ENCODE measurements around the gene SRSF1.

The SRSF1 gene

DNA sequence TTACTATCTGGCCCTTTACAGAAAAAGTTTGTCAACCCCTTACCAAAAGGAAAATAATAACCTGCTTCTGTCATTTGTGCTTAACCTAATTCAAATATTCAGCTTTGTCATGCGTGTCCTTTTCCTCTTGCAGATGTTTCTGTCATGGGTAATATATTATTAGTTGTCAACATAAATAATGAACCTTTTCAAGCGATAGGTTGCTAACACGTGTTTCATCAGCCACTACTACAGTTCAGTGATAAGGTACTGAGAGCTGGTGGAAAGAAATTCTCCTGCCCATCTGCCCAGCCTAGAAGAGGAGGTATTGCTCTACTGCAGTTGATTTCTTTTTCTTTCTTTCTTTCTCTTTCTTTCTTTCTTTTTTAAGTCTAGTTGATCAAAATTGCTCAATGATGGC lies 12.0 kb upstream of the SRSF1 start:
- no peak for DNase-seq (ENCODE audit: low spot score)

DNA sequence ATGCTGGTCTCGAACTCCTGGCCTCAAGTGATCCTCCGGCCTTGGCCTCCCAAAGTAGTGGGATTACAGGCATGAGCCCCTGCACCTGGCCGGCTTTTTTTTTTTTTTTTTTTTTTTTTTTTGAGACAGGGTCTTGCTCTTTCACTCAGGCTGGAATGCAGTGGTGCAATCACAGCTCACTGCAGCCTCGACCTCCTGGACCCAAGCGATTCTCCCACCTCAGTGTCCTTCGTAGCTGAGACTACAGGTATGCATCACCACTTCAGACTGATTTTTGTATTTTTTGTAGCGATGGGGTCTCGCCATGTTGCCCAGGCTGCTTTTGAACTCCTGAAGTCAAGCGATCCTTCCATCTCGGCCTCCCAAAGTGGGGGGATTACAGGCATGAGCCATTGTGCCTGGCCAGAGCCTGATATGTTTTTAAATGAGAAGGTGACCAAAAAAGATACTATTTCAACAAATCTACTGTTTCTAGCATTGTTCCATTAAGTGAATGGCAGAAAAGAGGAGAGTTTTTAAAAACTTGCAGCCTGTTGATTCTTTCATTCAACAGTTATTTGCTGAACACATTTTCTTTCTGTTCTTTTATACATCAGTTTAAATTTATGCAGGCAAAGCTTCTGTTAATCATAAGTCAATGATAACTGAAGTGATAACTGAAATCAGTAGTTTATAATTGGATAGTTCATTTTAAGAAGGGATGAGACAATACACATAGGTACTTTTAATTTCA lies 3.2 kb upstream of the SRSF1 start:
- DNase-seq (ENCODE audit: low spot score), result no peak

DNA sequence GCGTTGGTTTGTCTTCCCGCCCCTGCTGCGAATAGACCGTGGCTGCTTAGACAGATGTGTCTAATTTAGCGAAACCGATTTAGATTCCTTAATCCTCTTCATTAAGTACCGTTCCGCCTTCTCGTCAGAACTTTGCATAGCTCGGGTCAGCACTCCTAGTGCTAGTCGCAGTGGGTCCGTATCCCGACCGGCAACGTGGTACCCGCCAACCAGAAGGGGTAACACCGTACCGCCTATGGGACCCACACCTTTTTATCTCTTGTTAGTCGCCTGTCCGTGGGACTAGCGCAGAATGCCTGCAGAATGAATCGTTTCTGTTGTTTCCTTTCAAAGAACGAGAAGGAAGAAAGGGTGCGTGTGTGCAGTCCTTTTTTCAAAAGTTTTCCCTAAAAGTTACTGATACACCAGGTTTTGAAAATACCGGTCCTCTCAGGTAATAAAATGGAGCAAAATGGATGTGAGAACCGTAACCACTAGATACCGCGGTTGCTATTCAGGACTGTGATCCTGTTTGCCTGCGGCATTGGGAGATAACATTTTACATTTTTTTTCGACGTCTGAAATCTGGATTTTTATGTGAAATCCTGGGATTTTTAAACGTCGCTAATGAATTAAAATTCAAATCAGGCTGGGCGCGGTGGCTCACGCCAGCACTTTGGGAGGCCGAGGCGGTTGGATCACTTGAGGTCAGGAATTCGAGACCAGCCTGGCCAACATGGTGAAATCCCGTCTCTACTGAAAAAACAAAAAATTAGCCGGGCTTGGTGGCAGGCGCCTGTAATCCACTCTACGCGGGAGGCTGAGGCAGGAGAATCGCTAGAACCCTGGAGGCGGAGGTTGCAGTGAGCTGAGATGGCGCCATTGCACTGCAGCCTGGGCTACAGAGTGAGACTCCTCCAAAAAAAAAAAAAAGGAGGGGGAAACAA lies 998 bp upstream of the SRSF1 start:
- no peak for DNase-seq (ENCODE audit: low spot score)

- peak; percentile 71 for DNase-seq (ENCODE audit: low spot score)
These were observed 504 bp downstream of the SRSF1 start for GRCh38 chr17:58006560-58006923.

DNA sequence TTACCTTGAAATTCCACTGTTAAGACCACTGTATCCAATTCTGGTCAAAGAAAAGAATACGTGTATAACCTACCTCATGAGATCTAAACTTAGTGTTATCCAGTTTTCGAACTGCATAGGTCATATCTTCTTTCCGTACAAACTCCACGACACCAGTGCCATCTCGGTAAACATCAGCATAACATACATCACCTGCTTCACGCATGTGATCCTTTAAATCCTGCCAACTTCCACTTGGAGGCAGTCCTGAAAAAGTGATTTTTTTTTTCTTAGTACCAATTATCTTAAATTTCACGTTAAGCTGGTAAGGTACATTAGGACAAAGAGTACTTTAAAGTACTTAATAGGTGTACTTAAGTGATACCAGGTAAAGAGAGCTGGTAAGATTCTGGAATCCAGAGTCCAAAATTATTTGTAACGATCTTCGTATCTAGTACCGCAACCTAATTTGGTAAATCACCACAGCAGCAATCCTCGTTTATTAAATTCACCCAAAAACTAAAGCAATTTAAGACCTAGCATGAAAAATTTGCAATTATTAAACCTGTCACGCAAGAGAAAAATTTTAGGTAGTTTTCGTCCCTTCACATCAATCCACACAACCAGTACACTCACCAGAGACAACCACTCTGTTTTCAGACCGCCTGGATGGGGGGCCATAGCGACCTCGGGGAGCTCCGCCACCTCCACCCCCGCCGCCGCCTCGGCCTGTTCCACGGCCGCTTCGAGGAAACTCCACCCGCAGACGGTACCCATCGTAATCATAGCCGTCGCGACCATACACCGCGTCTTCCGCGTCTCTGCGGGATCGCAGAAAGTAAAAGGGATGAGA lies 1.1 kb downstream of the SRSF1 start:
- DNase-seq (ENCODE audit: low spot score), result no peak

- no peak for DNase-seq (ENCODE audit: low spot score)
These were observed 1.9 kb downstream of the SRSF1 start for GRCh38 chr17:58005031-58005727.

- DNase-seq (ENCODE audit: low spot score), result no peak
These were observed 3.0 kb downstream of the SRSF1 start for GRCh38 chr17:58004060-58004459.

DNA sequence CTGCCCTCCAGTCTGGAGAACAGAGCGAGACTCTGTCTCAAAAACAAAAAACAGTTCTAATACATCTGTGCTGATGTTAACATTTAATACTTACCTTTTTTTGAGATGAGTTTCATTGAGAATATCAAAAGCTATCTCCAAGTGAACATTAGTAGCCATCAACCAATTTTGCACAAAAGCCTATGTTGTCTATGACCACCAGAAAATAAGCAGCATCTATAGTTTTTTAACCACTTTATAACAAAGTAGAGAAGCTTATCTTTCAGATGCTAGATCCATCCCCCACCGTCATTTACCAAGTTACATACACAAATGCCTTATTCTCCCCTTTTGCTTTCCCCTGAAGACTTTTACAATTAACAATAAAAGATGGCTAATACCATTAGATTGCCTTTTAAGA lies 4.1 kb downstream of the SRSF1 start:
- no peak for DNase-seq (ENCODE audit: low spot score)

- no peak for DNase-seq (ENCODE audit: low spot score)
These were observed 4.7 kb downstream of the SRSF1 start for GRCh38 chr17:58002154-58002948.

- DNase-seq (ENCODE audit: low spot score), result no peak
These were observed 5.5 kb downstream of the SRSF1 start for GRCh38 chr17:58001461-58002124.

DNA sequence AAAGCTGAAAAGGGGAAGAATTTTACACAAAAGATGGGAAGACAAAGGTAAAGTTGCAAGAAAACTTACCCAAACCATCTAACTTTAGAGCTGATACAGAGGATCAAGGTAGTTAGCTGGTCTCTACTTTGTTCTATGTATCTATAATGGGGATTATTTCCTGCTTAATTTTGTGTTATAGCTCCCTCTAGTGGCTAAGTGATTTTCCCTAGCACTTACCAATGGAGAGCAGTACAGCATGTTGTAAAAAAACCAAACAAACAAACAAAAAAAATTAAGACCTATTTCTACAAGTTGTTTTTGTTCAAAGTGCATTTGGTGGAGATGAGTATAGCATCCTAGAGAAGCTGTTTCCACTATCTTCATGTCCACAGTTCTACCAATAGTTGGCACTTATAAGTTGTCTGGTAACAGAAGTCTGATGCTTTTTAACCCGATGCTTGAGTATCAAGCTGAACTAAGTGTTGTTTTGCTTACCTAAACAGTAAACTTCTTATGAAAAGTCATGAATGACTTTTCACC lies 7.5 kb downstream of the SRSF1 start:
- DNase-seq (ENCODE audit: low spot score), result peak; percentile 72

- DNase-seq (ENCODE audit: low spot score), result no peak
These were observed 8.0 kb downstream of the SRSF1 start for GRCh38 chr17:57999010-57999495.

DNA sequence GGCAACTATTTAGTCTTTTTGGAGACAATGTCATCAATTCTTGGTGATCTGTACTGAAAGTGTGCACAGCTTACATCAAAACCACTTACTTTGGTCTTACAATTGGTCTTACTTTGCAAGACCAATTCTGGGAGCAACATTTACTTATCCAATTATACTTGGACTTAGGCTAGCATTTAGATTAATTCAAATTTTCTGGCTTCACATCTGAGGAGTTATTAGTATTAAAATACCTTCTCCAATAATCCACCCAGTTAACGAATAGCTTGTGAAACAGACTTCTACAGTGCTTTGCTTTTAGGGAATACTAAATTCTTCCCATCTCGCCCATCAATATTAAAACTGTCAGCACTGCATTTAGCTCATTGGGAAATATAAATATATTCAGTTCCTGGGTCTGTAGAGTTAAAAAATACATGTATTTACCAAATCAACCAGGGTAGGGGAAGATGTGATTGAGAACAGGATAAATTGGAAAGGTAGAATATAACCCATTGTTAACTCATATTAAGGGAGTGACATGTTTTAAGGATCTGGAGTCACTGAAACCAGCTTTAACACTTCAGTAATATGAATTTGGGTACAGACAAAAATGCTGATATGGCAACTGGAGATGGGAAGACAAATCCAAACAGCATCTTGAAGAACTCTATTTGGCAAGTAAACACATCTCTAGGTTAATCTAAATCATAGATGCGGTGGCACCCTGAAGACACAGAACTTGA lies 9.8 kb downstream of the SRSF1 start:
- no peak for DNase-seq (ENCODE audit: low spot score)

DNA sequence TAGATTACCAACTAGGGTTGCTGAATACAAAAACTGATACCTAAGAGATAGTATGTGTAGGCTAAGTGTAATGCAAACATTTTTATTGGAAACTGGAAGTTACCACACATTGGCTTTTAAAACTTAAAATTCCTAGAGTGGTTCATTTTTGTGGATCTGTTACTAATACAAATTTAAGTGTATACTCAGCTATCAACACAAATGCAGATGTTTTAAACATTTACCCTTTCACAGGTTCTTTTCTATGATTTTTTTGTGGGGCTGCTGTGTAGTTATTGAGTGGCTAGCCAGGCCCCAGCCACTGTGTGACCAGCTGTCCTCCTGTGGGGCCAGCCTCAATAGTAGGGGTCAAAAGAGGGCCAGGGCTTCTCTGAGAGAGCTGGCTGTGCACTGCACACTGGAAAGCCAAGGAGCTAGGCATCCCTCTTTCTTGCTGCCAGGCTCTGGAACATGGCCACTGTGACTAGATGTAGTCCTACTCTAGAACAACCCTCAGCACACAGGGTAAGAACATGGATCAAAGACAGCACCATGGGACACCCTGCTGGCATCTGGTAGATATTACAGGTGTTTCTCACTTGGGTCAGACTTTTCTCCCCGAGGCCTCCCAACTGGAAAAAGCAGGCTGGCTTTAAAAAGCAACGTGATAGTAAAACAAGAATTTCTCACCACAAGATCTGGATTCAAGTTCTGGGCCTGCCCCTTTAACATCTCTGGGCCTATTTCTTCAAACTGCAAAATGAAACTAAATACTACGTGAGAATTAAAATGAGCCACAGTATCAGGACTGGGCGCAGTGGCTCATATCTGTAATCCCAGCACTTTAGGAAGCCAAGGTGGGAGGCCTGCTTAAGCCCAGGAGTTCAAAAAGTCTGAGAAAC lies 11.7 kb downstream of the SRSF1 start:
- peak; percentile 80 for DNase-seq (ENCODE audit: low spot score)

DNA sequence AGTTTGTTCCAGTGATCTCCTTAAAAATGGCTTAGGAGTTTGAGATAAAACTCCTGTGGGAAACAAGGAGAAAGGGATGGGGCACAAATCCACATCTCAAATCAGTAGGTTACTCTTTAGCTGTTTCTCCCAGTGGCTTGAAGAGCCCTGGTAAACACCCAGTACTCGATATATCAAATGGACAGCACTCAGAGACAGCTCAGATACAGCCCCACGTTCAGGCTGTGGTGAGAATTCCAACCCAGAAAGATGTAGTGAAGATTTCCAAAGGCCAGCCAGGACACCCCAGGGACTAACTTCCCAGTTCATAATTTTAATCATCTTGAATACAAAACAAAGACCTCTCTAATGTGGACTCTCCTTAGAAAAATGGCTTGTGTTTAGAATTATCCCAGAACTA lies 12.6 kb downstream of the SRSF1 start:
- DNase-seq (ENCODE audit: low spot score), result no peak

DNA sequence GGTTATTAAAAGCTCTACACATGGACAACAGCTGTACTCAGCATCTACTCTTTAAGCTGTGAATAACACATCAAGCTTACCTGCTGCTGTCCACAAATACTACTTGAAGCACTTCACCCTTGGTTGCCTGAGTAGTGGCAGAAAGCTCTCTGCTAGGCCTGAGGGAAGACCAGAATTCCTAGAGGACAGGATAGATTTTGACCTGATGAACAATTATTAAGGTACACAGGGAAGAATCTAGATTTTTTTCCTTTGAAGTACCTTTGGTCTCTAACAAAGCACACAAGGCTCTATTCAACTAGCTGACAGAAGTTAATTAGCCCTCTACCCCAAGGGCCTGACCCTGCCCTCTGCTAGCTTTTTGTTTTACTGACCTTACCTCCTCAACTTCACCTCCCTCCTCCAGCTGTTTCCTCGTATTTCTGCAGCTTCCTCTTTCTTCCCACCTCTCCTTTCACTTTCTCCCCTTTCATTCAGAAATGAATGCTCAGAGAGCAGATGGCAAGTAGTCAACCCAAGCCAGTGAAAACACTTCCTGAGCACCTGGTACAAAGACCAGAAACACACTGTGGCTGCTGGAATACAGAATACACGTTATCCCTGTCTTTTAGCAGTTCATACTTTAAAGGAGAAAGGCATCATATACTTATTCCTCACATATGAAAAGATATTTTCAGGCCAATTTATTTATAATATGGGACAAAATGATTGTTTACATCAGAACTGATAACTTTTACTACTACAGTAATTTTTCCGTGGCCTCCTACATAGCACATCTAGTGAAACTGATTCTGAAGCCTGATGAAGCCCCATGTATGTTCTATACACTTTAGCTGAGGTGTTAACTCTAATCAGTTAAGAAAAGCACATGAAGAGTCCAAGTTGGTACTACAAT lies 13.3 kb downstream of the SRSF1 start:
- DNase-seq (ENCODE audit: low spot score), result no peak

DNA sequence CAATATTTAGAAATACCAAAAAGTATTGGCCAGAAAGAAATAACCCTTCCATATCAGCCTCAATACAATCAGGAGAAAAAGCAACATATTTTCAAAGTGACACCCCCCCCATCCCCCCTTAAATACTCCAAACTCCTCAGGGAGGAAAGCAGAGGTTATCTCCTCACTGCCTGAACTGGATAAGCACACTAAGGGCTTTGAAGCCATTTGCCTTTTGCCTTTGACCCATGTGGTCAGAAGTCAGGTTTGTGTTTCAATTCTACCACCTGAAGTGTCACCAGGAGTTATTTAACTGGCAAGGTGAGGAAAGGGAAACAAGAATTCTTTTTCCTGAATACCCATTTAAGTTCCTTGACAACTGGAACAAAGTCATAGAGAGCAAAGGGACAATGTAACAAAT lies 15.5 kb downstream of the SRSF1 start:
- DNase-seq (ENCODE audit: low spot score), result no peak
